DMS53 treated with DMSO at 0.1 percent for 48 hours (cell line): ENCODE data around the gene MLN.

ENCODE experiments used
- DNase-seq: peaks from one replicate; lab custom pipeline; 2025; ENCODE audit not compliant: unreplicated experiment; lab: John Stamatoyannopoulos, UW

The MLN gene

GRCh38 chr6:33790379-33790778 is 13.4 kb downstream of the MLN start:
- DNase-seq = no peak

- no peak for DNase-seq
Measured at GRCh38 chr6:33789550-33789895, 14.3 kb downstream of the MLN start.

- DNase-seq = peak; percentile 71
Measured at GRCh38 chr6:33788694-33789549, 14.9 kb downstream of the MLN start, which contains the start of gene LEMD2. TSS of gene LEMD2 (minus strand) at chr6:33789130. CDS start at chr6:33789116, 14 bp downstream.

- peak; percentile 53 for DNase-seq
Measured at GRCh38 chr6:33787954-33788693, 15.7 kb downstream of the MLN start.

- no peak for DNase-seq
Measured at GRCh38 chr6:33787346-33787953, 16.4 kb downstream of the MLN start.

GRCh38 chr6:33786736-33787135 is 17.1 kb downstream of the MLN start:
- no peak for DNase-seq

GRCh38 chr6:33785778-33786177 is 18.0 kb downstream of the MLN start:
- no peak for DNase-seq

- no peak for DNase-seq
Measured at GRCh38 chr6:33784787-33785186, 19.0 kb downstream of the MLN start.

GRCh38 chr6:33783781-33784520 is 19.9 kb downstream of the MLN start:
- no peak for DNase-seq

- no peak for DNase-seq
Measured at GRCh38 chr6:33782561-33782960, 21.2 kb downstream of the MLN start.

GRCh38 chr6:33781131-33781975 is 22.4 kb downstream of the MLN start:
- no peak for DNase-seq

- DNase-seq = no peak
Measured at GRCh38 chr6:33779895-33780294, 23.9 kb downstream of the MLN start.

- DNase-seq = no peak
Measured at GRCh38 chr6:33779290-33779689, 24.5 kb downstream of the MLN start.

GRCh38 chr6:33778444-33779121 is 25.2 kb downstream of the MLN start:
- no peak for DNase-seq

GRCh38 chr6:33777398-33778388 is 26.1 kb downstream of the MLN start:
- DNase-seq = no peak

GRCh38 chr6:33776764-33777163 is 27.0 kb downstream of the MLN start:
- DNase-seq = no peak

- DNase-seq = no peak
Measured at GRCh38 chr6:33776186-33776585, 27.6 kb downstream of the MLN start.

GRCh38 chr6:33774774-33775173 is 29.0 kb downstream of the MLN start:
- no peak for DNase-seq
